ENCODE data around the gene MOSMO. TPM values are rescaled to one million over a fixed set of nuclear protein-coding genes. Genes with fewer than 3 reads are reported as not detected.

The MOSMO gene
- total and polyA plus RNA-seq, 2 of the 13 experiments (the other 11 are each of a cell fraction or from before 2014, with no cell fraction given), result 26.7 to 32.6 TPM

DNA sequence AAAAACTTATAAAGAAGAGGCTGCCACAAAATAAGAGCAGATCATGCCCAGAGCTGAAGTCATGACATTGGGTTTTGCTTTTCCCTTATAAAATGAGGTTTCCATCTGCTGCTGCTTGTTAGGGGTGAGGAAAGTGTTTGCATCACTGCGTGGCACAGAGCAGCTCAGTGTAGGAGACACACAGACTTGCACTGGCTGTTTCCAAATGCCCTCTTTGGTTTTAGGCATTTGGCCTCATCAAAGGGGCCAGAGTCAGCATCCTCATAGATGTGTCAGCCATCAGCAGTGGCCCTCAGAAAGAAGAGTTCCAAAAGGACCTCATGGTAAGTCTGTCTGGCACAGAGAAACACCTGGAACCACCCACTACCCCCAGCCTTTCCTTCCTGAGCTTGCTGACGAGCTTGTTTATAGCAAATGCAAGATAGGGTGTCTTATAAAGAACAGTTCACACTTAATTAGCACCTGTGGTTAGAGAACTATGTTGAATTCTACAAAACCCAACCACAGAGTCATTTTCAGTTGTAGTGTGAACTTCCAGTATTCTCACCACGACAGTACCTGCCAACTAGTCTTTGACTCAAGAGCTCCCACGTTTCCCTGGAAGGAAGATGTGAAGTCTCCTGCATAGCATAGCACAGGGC is 101.5 kb downstream of the MOSMO start (continued):
- TF ChIP-seq, protein P1, sequence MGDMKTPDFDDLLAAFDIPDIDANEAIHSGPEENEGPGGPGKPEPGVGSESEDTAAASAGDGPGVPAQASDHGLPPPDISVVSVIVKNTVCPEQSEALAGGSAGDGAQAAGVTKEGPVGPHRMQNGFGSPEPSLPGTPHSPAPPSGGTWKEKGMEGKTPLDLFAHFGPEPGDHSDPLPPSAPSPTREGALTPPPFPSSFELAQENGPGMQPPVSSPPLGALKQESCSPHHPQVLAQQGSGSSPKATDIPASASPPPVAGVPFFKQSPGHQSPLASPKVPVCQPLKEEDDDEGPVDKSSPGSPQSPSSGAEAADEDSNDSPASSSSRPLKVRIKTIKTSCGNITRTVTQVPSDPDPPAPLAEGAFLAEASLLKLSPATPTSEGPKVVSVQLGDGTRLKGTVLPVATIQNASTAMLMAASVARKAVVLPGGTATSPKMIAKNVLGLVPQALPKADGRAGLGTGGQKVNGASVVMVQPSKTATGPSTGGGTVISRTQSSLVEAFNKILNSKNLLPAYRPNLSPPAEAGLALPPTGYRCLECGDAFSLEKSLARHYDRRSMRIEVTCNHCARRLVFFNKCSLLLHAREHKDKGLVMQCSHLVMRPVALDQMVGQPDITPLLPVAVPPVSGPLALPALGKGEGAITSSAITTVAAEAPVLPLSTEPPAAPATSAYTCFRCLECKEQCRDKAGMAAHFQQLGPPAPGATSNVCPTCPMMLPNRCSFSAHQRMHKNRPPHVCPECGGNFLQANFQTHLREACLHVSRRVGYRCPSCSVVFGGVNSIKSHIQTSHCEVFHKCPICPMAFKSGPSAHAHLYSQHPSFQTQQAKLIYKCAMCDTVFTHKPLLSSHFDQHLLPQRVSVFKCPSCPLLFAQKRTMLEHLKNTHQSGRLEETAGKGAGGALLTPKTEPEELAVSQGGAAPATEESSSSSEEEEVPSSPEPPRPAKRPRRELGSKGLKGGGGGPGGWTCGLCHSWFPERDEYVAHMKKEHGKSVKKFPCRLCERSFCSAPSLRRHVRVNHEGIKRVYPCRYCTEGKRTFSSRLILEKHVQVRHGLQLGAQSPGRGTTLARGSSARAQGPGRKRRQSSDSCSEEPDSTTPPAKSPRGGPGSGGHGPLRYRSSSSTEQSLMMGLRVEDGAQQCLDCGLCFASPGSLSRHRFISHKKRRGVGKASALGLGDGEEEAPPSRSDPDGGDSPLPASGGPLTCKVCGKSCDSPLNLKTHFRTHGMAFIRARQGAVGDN (CRISPR knock-in tag; IDR thresholded peaks at IDR 0.05), result no peak
- TF ChIP-seq ZNF20 (CRISPR knock-in tag; IDR thresholded peaks at IDR 0.05) (no peak), PITX1 (CRISPR knock-in tag; IDR thresholded peaks at IDR 0.05) (no peak), ZNF124 (CRISPR knock-in tag; IDR thresholded peaks at IDR 0.05) (no peak), ZBTB1 (CRISPR knock-in tag; IDR thresholded peaks at IDR 0.05; ENCODE audit: borderline replicate concordance) (no peak), ZNF768 (CRISPR knock-in tag; IDR thresholded peaks at IDR 0.05) (no peak), SMC3 (IDR thresholded peaks at IDR 0.05; ENCODE audit: low read length) (no peak), FOXK2 (IDR thresholded peaks at IDR 0.05) (no peak), KDM2A (CRISPR knock-in tag; IDR thresholded peaks at IDR 0.05; ENCODE audit: borderline replicate concordance, low read depth) (no peak), ZSCAN22 (CRISPR knock-in tag; IDR thresholded peaks at IDR 0.05) (no peak), CENPT (CRISPR knock-in tag; IDR thresholded peaks at IDR 0.05; ENCODE audit: low read depth) (no peak), SALL1 (CRISPR knock-in tag; IDR thresholded peaks at IDR 0.05) (no peak), ATM (IDR thresholded peaks at IDR 0.05; ENCODE audit: borderline replicate concordance) (no peak)
- TF ChIP-seq, protein P2, sequence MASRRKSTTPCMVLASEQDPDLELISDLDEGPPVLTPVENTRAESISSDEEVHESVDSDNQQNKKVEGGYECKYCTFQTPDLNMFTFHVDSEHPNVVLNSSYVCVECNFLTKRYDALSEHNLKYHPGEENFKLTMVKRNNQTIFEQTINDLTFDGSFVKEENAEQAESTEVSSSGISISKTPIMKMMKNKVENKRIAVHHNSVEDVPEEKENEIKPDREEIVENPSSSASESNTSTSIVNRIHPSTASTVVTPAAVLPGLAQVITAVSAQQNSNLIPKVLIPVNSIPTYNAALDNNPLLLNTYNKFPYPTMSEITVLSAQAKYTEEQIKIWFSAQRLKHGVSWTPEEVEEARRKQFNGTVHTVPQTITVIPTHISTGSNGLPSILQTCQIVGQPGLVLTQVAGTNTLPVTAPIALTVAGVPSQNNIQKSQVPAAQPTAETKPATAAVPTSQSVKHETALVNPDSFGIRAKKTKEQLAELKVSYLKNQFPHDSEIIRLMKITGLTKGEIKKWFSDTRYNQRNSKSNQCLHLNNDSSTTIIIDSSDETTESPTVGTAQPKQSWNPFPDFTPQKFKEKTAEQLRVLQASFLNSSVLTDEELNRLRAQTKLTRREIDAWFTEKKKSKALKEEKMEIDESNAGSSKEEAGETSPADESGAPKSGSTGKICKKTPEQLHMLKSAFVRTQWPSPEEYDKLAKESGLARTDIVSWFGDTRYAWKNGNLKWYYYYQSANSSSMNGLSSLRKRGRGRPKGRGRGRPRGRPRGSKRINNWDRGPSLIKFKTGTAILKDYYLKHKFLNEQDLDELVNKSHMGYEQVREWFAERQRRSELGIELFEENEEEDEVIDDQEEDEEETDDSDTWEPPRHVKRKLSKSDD (CRISPR knock-in tag; IDR thresholded peaks at IDR 0.05; ENCODE audit: low read depth), result no peak

Measured in HepG2 (cell line).